HG03342 (cell line): ENCODE data around the gene ZNF217.
"Not testable (repeated sequence)": the region's sequence is repeated elsewhere in the genome, so short reads cannot be mapped to it uniquely, and the experiment has no call there.

ENCODE experiments used
- ATAC-seq: cut with Tn5 transposase; IDR thresholded peaks from one replicate; pipeline ENCODE4 v1.9.1; 2021; ENCODE audit warnings: mild to moderate bottlenecking, moderate library complexity; ENCODE audit not compliant: unreplicated experiment

Gene ZNF217

DNA sequence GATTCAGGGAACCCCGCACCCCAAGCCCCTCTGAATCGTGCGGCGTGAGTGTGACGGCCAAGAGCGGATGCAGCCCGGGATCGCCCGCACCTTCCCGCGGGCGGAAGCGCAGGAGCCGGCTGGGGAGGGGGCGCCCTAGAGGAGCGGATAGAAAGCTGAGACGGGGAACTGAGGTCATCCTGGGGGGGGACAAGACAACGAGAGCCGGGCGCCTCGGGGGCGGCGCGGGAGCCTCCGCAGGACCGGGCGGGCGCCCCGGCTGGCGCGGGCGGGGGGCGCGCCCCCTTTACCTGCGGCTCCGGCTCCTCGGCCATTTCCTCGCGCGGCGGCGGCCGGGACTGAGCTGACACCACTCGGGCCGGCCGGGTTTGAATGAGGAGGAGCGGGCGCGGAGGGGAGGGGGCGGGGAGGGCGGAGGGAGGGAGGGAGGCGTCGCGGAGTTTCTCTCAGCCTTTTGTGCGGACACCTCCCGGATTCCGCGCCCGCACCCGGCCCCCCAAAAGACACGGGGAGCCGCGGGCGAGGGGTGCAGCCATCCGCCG is at the start of gene ZNF217:
Gene ZNF217, minus strand, starts transcription at position 374 of the 542 bp plus-strand sequence. CDS start 11,013 bp downstream, outside the sequence.
- ATAC-seq, result peak; percentile 25

DNA sequence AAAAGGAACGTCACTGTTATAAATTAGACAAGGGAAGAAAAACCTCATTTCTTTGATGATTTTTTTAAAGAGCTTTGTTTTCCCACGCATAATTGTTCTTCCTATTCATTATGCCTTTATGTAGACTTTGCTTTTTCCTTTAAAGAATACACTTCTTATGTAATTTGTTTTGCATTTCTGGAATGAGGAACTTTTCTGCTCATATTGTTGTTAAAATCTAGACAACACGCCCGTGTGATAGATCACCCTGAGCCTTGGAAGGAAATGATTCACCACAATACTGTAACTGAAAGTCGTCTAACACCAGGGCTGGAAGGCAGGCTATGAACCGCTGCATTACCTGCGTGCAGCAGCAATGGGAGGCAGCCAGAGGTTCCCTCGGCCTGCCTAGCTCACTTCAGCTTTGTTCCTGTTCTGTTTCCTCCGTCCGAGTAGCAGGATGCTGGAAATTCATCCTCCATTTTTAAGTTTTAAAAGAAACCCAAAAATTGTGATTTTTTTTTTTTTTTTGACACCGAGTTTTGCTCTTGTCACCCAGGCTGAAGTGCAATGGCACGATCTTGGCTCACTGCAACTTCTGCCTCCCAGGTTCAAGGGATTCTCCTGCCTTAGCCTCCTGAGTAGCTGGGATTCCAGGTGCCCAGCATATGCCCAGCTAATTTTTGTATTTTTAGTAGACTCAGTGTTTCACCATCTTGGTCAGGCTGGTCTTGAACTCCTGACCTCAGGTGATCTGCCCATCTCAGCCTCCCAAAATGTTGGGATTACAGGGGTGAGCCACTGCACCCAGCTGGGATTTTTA is 49.6 kb upstream of the ZNF217 start:
- peak; percentile 99 for ATAC-seq

DNA sequence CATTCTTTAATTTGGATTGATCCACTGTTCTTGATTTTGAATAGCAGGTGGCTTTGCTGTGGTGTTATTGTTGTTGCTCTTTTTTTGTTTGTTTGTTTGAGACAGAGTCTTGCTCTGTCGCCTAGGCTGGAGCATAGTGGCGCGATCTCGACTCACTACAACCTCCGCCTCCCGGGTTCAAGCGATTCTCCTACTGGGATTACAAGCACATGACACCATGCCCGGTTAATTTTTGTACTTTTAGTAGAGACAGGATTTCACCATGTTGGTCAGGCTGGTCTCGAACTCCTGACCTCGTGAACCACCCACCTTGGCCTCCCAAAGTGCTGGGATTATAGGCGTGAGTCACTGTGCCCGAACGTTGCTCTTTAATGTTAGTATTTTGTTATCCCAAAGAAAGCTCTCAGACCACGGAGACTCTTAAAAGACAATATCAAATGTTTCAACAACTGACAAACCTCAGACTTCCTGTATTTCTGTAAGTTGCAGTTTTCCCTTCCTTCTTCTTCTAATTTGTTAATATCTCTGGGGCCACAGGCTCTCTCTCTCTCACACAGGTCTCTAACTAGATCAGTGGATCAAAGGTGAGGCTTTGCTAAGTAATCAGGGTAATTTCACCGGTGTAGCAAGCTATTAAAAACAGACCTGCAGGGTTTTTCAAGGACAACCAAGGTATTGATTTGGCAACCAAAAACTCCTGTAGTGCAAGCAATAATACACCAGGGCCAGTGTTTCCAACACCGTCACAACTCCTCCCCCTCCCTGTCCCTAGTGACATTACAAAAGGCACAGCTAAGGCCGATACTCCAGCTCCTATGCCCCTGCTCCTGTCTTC is 48.8 kb upstream of the ZNF217 start:
- peak; percentile 62 for ATAC-seq

DNA sequence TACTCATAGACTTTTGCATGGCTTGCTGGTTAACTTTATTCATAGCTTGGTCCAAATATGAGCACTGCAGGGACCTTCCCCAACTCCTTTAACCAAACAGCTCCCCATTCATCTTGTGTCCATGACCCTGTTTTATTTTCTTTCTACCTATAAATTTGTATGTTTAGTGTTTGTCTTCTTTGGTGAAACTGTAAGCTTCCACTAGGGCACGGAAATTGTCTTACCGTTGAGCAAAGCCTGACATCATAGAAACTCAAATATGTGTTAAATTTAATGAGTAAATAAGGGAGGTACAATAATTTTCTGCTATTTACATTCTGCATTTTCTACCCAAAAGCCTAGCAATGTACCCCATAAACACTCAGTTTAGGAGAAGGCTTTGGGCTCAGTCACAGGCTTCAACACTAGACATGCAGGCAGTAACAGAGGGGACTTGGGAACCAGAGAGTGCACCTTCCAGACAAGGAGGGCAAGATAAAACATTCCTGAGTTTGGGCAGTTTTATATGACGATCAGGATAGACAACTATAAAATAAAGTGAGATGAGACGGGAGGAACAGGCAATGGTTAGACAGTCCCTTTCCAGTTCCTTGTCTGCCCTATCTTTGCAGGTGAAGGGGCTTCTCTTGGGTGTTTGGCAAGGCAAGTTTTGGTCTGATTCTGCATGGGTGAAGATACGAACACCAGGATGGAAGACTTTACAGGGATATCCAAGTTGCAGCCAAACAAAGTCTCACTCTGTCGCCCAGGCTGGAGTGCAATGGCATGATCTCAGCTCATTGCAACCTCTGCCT is 46.2 kb upstream of the ZNF217 start:
- no peak for ATAC-seq

DNA sequence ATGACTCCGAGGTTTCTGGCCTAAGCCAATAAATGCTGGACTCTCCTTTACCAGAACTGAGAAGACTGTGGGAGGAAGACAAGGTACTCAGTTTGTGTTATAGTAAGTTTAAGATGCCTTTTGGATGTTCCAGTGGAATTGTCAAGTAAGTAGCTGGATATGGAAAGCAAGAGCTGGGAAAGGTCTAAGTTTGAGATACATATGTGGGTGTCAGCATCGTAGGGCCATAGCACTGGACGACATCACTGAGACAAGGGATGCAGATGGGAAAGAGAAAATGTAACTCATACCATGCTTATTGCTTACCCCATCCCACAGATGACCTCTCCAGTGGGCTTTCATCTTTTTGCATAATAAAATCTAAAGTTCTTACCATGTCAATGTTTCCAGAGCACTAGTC is 45.5 kb upstream of the ZNF217 start:
- ATAC-seq, result no peak

DNA sequence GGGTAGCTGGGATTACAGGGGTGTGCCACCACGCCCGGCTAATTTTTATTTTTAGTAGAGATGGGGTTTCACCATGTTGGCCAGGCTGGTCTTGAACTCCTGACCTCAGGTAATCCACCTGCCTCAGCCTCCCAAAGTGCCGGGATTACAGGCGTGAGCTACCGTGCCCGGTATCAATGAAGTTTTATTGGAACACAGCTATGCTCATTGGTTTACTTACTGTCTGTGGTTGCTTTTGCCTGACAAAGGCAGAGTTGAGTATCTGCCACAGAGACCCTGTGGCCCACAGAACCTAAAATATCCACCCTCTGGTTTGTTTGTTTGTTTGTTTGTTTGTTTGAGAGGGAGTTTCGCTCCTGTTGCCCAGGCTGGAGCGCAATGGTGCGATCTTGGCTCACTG is 43.7 kb upstream of the ZNF217 start:
- ATAC-seq, result not testable (repeated sequence)

DNA sequence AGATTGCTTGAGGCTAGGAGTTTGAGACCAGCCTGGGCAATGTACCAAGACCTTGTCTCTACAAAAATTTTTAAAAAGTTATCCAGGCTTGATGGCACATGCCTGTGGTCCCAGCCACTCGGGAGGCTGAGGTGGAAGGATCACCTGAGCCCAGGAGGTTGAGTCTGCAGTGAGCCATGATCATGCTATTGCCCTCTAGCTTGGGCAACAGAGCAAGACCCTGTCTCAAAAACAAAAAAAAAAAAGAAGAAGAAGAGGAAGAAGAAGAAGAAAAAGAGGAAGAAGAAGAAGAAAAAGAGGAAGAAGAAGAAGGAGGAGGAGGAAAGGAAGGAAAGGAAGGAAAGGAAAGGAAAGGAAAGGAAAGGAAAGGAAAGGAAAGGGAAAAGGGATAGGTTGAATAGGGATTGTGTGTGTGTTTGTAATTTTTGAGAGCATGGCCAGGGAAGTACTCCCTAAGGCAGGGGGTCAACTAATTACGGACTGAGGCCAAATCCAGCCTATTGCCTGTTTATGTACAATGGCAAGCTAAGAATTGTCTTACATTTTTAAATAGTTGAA is 43.0 kb upstream of the ZNF217 start:
- no peak for ATAC-seq

DNA sequence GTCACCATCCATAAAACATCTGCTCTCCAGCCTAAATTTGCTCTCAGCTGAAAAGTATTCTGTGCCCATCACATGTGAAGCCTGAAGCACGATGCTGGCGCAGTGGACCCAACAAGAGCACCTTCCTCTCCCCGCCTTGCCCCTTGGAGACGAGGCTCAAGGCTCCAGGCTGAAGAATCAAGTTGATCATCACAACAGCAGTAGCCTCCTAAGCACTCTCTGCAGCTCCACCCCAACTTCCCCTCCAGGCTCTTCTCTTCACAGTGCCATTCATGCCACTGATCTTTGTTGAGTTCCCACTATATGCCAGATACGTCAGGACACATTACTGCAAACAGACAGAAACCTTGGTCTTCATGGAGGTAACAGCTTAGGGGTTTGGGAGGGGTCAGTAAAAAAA is 41.6 kb upstream of the ZNF217 start:
- ATAC-seq, result no peak

DNA sequence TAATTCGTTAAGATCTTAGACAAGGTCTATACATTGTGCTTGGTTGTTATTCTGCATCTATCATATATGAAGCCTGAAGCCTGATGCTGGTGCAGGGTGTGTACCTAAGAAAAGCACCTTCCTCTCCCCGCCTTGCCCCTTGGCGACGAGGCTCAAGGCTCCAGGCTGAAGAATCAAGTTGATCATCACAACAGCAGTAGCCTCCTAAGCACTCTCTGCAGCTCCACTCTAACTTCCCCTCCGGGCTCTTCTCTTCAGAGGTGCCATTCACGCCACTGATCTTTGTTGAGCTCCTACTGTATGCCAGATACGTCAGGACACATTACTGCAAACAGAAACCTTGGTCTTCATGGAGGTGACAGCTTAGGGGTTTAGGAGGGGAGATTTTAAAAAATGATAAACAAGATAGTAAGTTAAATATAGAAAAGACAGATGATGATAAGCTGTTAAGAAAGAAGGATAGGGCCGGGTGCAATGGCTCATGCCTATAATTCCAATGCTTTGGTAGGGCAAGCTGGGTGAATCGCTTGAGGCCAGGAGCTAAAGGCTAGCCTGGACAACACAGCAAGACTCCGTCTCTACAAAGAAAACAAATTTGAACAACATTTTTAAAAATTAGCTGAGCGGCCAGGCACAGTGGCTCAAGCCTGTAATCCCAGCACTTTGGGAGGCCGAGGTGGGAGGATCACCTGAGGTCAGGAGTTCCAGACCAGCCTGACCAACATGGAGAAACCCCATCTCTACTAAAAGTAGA is 38.4 kb upstream of the ZNF217 start:
- ATAC-seq, result no peak

DNA sequence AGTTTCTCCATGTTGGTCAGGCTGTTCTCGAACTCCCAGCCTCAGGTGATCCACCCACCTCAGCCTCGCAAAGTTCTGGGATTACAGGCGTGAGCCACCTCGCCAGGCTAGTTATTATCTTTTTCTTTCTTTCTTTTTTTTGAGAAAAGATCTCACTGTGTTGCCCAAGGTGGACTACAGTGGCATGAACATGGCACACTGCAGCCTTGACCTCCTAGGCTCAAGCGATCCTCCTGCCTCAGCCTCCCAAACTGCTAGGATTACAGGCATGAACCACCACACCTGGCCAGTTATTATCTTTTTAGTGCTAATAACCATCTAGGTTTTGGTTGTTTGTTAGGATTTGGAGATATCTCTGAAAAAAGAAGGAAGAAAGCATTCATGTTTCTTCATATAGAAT is 35.8 kb upstream of the ZNF217 start:
- no peak for ATAC-seq

DNA sequence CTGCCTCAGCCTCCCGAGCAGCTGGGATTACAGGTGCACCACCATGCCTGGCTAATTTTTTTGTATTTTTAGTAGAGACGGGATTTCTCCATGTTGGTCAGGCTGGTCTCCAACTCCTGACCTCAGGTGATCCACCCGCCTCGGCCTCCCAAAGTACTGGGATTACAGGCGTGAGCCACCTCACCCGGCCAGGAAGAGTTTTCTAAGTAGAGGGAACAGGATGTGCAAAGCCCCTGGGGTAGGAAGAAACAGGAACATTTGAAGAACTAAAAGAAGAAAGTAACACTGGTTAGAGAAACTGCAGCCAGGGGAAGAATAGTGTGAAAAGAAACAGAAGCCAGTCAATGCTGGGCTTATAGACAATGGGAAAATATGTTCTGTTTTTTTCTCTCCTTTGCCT is 35.1 kb upstream of the ZNF217 start:
- ATAC-seq, result not testable (repeated sequence)

DNA sequence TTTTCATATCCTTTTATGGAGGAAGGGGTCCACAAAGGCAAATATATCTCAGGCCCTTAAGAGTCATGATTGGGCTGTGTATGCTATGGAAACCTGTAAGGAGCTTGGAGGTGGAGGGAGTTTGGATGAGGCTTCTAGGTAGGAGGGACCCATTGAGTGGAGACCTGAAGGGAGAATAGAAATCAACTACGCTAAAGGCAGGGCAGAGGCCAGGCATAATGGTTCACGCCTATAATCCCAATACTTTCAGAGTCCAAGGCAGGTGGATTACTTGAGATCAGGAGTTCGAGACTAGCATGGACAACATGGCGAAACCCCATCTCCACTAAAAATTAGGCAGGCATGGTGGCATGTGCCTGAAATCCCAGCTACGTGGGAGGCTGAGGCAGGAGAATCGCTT is 34.4 kb upstream of the ZNF217 start:
- no peak for ATAC-seq

DNA sequence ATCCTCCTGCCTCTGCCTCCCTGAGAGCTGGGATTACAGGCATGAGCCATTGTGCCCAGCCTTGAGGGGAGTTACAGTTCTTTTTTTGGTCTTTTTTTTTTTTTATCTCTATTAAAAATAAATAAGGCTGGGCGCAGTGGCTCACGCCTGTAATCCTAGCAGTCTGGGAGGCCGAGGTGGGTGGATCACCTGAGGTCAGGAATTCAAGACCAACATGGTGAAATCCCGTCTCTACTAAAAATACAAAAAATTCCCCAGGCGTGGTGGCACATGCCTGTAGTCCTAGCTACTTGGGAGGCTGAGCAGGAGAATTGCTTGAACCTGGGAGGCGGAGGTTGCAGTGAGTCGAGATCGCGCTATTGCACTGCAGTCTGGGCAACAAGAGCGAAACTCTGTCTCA is 33.4 kb upstream of the ZNF217 start:
- not testable (repeated sequence) for ATAC-seq

DNA sequence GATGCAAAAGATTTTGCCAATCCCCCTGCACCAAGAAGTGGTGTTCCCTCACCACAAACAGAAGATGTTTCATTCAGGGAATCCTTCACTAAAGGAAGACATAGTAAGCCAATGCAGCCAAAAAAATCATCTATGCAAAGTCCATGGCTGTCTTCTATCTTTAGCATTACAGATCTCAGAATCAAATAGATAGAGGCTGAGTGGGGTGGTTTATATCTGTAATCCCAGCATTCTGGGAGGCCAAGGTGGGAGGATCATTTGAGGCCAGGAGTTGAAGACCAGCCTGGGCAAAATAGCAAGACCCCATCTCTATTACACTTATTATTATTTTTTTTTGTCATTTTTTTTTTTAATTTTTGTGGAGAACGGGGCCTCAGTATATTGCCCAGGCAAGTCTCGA is 32.9 kb upstream of the ZNF217 start:
- ATAC-seq, result no peak

DNA sequence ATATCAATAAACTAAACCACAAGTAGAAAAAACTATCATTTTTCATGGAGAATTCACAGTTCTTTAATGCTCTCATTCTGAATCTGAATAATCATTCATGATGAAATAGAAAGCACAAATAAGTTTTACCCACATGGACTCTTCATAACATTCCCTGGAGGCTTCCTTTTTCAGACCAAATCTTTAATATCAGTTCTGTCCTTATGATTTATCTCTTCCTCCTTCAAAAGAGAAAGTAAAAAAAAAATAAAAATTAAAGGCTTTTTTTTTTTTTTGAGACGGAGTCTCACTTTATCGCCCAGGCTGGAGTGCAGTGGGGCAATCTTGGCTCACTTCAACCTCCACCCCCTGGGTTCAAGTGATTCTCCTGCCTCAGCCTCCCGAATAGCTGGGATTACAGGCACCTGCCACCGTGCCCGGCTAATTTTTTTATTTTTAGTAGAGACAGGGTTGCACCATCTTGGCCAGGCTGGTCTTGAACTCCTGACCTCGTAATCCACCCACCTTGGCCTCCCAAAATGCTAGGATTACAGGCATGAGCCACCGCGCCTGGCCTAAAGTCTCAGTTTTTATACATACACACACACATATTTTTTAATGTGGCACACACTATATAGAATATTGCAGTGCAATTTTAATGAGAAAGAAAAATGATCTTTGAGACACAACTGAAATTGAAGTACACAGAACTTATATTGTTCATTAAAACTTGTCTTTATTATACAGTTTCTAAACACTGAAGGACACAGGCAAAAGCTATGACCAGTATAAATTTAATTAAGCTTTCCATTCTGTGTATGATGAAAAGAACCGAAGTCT is 31.9 kb upstream of the ZNF217 start:
- ATAC-seq, result no peak

DNA sequence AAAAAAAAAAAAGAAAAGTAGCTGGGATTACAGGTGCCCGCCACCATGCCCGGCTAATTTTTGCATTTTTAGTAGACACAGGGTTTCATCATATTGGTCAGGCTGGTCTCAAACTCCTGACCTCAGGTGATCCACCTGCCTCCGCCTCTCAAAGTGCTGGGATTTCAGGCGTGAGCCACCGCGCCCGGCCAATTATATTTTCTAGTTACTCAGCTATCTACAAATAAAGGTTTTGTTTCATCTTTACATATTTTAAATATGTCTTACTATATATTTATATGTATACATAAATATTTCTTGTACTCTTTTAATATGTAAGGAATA is 31.2 kb upstream of the ZNF217 start:
- ATAC-seq, result not testable (repeated sequence)

DNA sequence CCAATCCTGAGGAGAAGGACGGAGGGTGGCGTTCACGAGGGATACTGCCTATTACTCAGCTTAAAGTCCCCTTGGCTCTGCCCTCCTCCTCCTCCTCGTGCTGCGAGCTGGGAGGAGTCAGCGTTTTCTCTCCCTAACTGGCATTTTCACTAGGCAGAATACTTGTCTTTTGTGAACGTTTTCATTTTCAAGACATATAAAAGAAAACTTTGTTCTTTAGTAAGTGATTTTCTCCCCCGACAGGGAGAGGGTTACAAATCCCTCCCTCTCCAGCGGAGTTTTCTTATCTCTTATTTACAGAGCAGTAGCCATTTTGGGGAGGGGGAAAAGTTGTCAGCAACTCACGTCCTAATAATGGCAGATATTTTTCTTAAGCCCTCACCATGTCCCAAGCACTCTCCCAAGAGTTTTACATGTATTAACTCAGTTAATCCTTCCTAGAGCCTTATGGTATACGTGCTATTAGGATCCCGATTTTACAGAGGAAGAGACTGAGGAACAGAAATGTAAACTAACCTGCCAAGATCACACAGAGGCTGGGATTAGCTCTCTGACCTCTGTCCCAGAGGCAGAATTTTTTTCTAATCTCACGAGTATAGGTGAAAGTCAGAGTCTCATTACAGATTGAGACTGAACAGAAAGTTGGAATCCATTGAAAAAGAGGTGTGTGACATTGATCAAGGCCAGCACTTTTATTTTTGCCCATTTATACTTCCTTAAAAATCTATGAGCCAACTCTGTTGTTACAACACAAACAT is 30.0 kb upstream of the ZNF217 start:
- ATAC-seq, result peak; percentile 45

DNA sequence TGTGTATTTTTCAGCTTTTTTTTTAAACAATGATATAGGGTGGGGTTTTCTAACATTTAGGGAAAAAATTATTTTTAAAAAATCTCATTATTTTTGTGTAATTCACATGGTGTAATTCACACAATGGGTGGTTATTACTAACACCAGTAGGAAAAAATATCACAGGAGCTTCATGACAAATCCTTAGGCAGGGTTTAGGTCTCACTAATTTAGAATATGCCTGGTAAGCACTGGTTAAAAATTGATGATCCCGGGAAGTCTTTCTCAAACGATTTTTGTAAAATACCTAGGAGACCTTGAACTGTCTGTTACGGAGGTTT is 29.5 kb upstream of the ZNF217 start:
- ATAC-seq, result no peak
